B cell (primary cell): Measurements from ENCODE around the gene ATP12A. TPM values are rescaled to one million over a fixed set of nuclear protein-coding genes. Genes with fewer than 3 reads are reported as not detected.

Experiments used
- ATAC-seq: fragments of 200-7000 bp; cut with Tn5 transposase; one replicate; pipeline ENCODE4 v1.10.0; 2021; ENCODE audit warnings: low read depth, mild to moderate bottlenecking, moderate number of reproducible peaks, moderate library complexity
- CTCF ChIA-PET: fragments of 350-600 bp; sonication (Branson Sonifier 250); formaldehyde crosslinking; loops from one replicate; lab custom pipeline; 2021; ENCODE audit warnings: antibody characterized with exemption, inconsistent platforms; lab: Charles Lee
- POLR2A ChIA-PET: fragments of 350-600 bp; sonication (Branson Sonifier 250); formaldehyde crosslinking; loops from one replicate; lab custom pipeline; 2021; ENCODE audit warnings: antibody characterized with exemption; lab: Charles Lee
- DNase-seq: peaks from one replicate; pipeline ENCODE4 v3.0.0; 2013
- H2AFZ ChIP-seq: 2 replicates; pipeline ENCODE4 v1.6.1; 2012; ENCODE audit warnings: mild to moderate bottlenecking, low read depth, low read length; ENCODE audit not compliant: insufficient read depth, poor library complexity, severe bottlenecking
- H3K27ac ChIP-seq, 2 donors: 1 replicate in 1 of 2; 2 replicates in 1 of 2; pipeline ENCODE4 v1.5.1; 2012 to 2013; ENCODE audit warnings: low read length in 2 of 2, mild to moderate bottlenecking in 2 of 2, moderate library complexity in 1 of 2
- H3K27me3 ChIP-seq, 4 experiments: fragments of 200-600 bp in 1 of 4; sonication (generic) in 1 of 4; replicated peaks in 1 of 4; 1 replicate in 2 of 4; 2 replicates in 2 of 4; pipeline versions ENCODE4 v1.6.1 to v1.7.0; 2013 to 2016; ENCODE audit warnings: low read length in 3 of 4, mild to moderate bottlenecking in 2 of 4, mixed read lengths in 1 of 4, moderate library complexity in 1 of 4; ENCODE audit not compliant: insufficient read depth in 4 of 4, control insufficient read depth in 3 of 4; ENCODE audit errors: control extremely low read depth in 1 of 4
- H3K36me3 ChIP-seq, 2 experiments: replicated peaks in 1 of 2; 1 replicate in 1 of 2; 2 replicates in 1 of 2; pipeline versions ENCODE4 v1.6.1 to v1.7.1; 2013; ENCODE audit warnings: low read length in 1 of 2; ENCODE audit not compliant: insufficient read depth in 2 of 2, control insufficient read depth in 1 of 2; ENCODE audit errors: control extremely low read depth in 1 of 2, extremely low read depth in 1 of 2
- H3K4me1 ChIP-seq, 2 donors: fragments of 200-600 bp in 1 of 2; sonication (generic) in 1 of 2; 1 replicate in 1 of 2; 2 replicates in 1 of 2; pipeline versions ENCODE4 v1.5.1 to v1.6.1; 2013 to 2017; ENCODE audit warnings: low read length in 2 of 2; ENCODE audit not compliant: control insufficient read depth in 2 of 2, insufficient read depth in 2 of 2
- H3K4me2 ChIP-seq: replicated peaks from 2 replicates; pipeline ENCODE3; 2012; ENCODE audit warnings: mild to moderate bottlenecking, low read depth, low read length; ENCODE audit not compliant: poor library complexity, severe bottlenecking
- H3K4me3 ChIP-seq, 5 experiments: fragments of 200-600 bp in 1 of 5; sonication (generic) in 1 of 5; 1 replicate in 3 of 5; 2 replicates in 2 of 5; pipeline versions ENCODE4 v1.5.1 to v1.7.0; 2011 to 2016; ENCODE audit warnings: low read length in 4 of 5, mild to moderate bottlenecking in 4 of 5, low read depth in 2 of 5, control low read depth in 1 of 5, moderate library complexity in 1 of 5; ENCODE audit not compliant: insufficient read depth in 1 of 5; ENCODE audit errors: control extremely low read depth in 1 of 5, extremely low read depth in 1 of 5
- H3K79me2 ChIP-seq: fragments of 200-600 bp; sonication (generic); one replicate; pipeline ENCODE4 v1.6.0; 2016; ENCODE audit warnings: low read length; ENCODE audit not compliant: control insufficient read depth, insufficient read depth
- H3K9ac ChIP-seq: fragments of 200-600 bp; sonication (generic); 2 replicates; pipeline ENCODE4 v1.6.1; 2017; ENCODE audit warnings: mild to moderate bottlenecking, low read length, moderate library complexity
- H3K9me3 ChIP-seq, 3 donors: one replicate each; pipeline versions ENCODE4 v1.6.1 to v1.7.1; 2013; ENCODE audit warnings: low read length in 2 of 3; ENCODE audit not compliant: control insufficient read depth in 2 of 3, insufficient read depth in 1 of 3; ENCODE audit errors: control extremely low read depth in 1 of 3
- H4K20me1 ChIP-seq: 2 replicates; pipeline ENCODE4 v1.6.0; 2012; ENCODE audit warnings: mild to moderate bottlenecking, low read length; ENCODE audit not compliant: insufficient read depth, control insufficient read depth, poor library complexity, severe bottlenecking
- H3K27ac Mint-ChIP-seq: one replicate; pipeline ENCODE4 v1.8.0; 2021; ENCODE audit warnings: mixed read lengths
- H3K27me3 Mint-ChIP-seq: one replicate; pipeline ENCODE4 v1.8.0; 2021; ENCODE audit warnings: mixed read lengths
- H3K4me1 Mint-ChIP-seq: one replicate; pipeline ENCODE4 v1.8.0; 2021; ENCODE audit warnings: mixed read lengths
- H3K4me3 Mint-ChIP-seq: one replicate; pipeline ENCODE4 v1.8.0; 2021; ENCODE audit warnings: mixed read lengths
- H3K9me3 Mint-ChIP-seq: one replicate; pipeline ENCODE4 v1.8.0; 2022; ENCODE audit warnings: mixed read lengths; ENCODE audit not compliant: insufficient read depth
- CTCF ChIP-seq: fragments of 200-600 bp; IDR thresholded peaks from one replicate; pipeline ENCODE4 v1.8.0; 2022; ENCODE audit warnings: antibody characterized with exemption, mild to moderate bottlenecking
- EZH2 ChIP-seq: IDR thresholded peaks from 2 replicates; pipeline ENCODE4 v1.6.1; 2012; ENCODE audit warnings: borderline replicate concordance, low read depth, mild to moderate bottlenecking, moderate library complexity, low read length; ENCODE audit not compliant: insufficient read depth, poor library complexity, severe bottlenecking
- WGBS: methylation state at CpG from one replicate; pipeline ENCODE4 v1.1.5; 2013; ENCODE audit warnings: missing lambda C conversion rate; ENCODE audit not compliant: insufficient coverage; 5-methylcytosine and 5-hydroxymethylcytosine counted together
- intact Hi-C: fragments of 100-400 bp; cut with micrococcal nuclease; formaldehyde crosslinking; loops from one replicate; pipeline ENCODE4 v1.10.0; 2022
- polyA plus RNA-seq: library from polyadenylated mRNA; depleted of rRNA; stranded (reverse); fragments of >200 nt; gene quantifications from 2 replicates; pipeline ENCODE4 v1.2.3, GENCODE V29; 2012
- total RNA-seq, 2 donors: library from RNA; stranded (reverse); fragments of 120-200 nt in 1 of 2; gene quantifications; 1 replicate in 1 of 2; 2 replicates in 1 of 2; pipeline versions ENCODE4 v1.2.3 to v1.2.4, GENCODE V29; 2013 to 2022

Gene ATP12A
- total and polyA plus RNA-seq, 2 donors (not counting 1 experiment from before 2014, with no cell fraction given), result not detected

GRCh38 chr13:24744247-24744646, 64.0 kb downstream of the ATP12A start:
- ATAC-seq (no peak), DNase-seq (no peak)
- Mint-ChIP-seq H3K4me1 (peaks cover 19% of the 10 kb centered on the region), H3K27ac (no peak overlapping the region), H3K4me3 (no peak overlapping the region), H3K27me3 (peaks cover 36% of the 10 kb centered on the region), H3K9me3 (no peaks in the 10 kb centered on the region)
- no peak overlapping the region for H2AFZ ChIP-seq
- no peaks in the 10 kb centered on the region for H3K36me3 ChIP-seq
- WGBS, result 86% methylated on average over 5 of the region's 6 CpGs
- H3K27ac ChIP-seq, result no peak overlapping the region
- no peak overlapping the region for H3K4me2 ChIP-seq
- no peaks in the 10 kb centered on the region for H4K20me1 ChIP-seq
- TF ChIP-seq CTCF, result no peak
- TF ChIP-seq EZH2, result no peak
- H3K9me3 ChIP-seq, result no peaks in the 10 kb centered on the region
- H3K27me3 ChIP-seq, result peaks cover 0 to 19% (median 6%) of the 10 kb centered on the region in 4 experiments
- ChIA-PET POLR2A (no interaction called here), CTCF (no interaction called here)
- no peak overlapping the region for H3K4me3 ChIP-seq
- H3K79me2 ChIP-seq, result no peaks in the 10 kb centered on the region
- peaks cover 12 to 14% of the 10 kb centered on the region in 2 donors for H3K4me1 ChIP-seq
- no peak overlapping the region for H3K9ac ChIP-seq
- intact Hi-C loops, result no loop called here

- Mint-ChIP-seq H3K27ac (no peak overlapping the region), H3K4me1 (peaks cover 19% of the 10 kb centered on the region), H3K9me3 (no peaks in the 10 kb centered on the region), H3K27me3 (peaks cover 46% of the 10 kb centered on the region), H3K4me3 (no peak overlapping the region)
- 40% methylated on average over 24 of the region's 24 CpGs for WGBS
- Histone ChIP-seq H3K36me3 (no peaks in the 10 kb centered on the region), H2AFZ (no peak overlapping the region), H4K20me1 (no peaks in the 10 kb centered on the region), H3K79me2 (no peaks in the 10 kb centered on the region), H3K4me2 (no peak overlapping the region), H3K27me3 (peaks cover 0 to 21% (median 6%) of the 10 kb centered on the region in 4 experiments), H3K4me3 (no peak overlapping the region), H3K9ac (no peak overlapping the region), H3K4me1 (peaks cover 12 to 14% of the 10 kb centered on the region in 2 donors), H3K27ac (no peak overlapping the region), H3K9me3 (no peaks in the 10 kb centered on the region)
- DNase-seq, result no peak
- intact Hi-C loops, result no loop called here
- TF ChIP-seq CTCF, result no peak
- no peak for TF ChIP-seq EZH2
- ChIA-PET CTCF (no interaction called here), POLR2A (no interaction called here)
- ATAC-seq, result no peak
Observed at GRCh38 chr13:24745516-24745860, 65.3 kb downstream of the ATP12A start.
